ENCODE data around the gene KCNJ12. TPM values are rescaled to one million over a fixed set of nuclear protein-coding genes. Genes with fewer than 3 reads are reported as not detected.
A peak's percentile ranks its signal among the peaks of the same experiment; 100 is the strongest.
"Not testable (repeated sequence)": the region's sequence is repeated elsewhere in the genome, so short reads cannot be mapped to it uniquely, and the experiment has no call there.

The KCNJ12 gene
- total and polyA plus RNA-seq, 12 donors = 0.39 to 3.9 (median 0.97) TPM

- Histone ChIP-seq H3K4me1 (replicated peaks in 1 of 2) (no peaks in the 10 kb centered on the region), H3K4me3 (no peak overlapping the region), H3K27ac (no peak overlapping the region), H3K27me3 (no peaks in the 10 kb centered on the region), H3K9me3 (replicated peaks in 1 of 3) (no peaks in the 10 kb centered on the region), H3K36me3 (replicated peaks in 1 of 2) (no peaks in the 10 kb centered on the region)
- DNase-seq = peak in 1 of 7 donors; percentile 70
- no peak for TF ChIP-seq CTCF (IDR thresholded peaks at IDR 0.05)
- TF ChIP-seq POLR2A (IDR thresholded peaks at IDR 0.05) = no peak
- 61 to 73% (median 66%) methylated on average over 9 of the region's 10 CpGs for WGBS, 4 donors
- intact Hi-C loops (cut with DNase I) = no loop called here
Measured at GRCh38 chr17:21345236-21345635, 30.9 kb upstream of the KCNJ12 start.

- H3K36me3 ChIP-seq (replicated peaks in 1 of 2); H3K9me3 ChIP-seq (replicated peaks in 1 of 3); intact Hi-C loops (cut with DNase I); DNase-seq; H3K27me3 ChIP-seq; H3K4me3 ChIP-seq; H3K4me1 ChIP-seq (replicated peaks in 1 of 2); H3K27ac ChIP-seq: not testable (repeated sequence)
- no CpG with 5 or more reads among the region's 2 CpGs for WGBS, 4 donors
Measured at GRCh38 chr17:21346107-21346506, 30.1 kb upstream of the KCNJ12 start.

GRCh38 chr17:21346651-21347250 lies 29.4 kb upstream of the KCNJ12 start:
- WGBS, 4 donors = 52 to 68% (median 59%) methylated on average over 2 to 10 of the region's 10 CpGs
- intact Hi-C loops (cut with DNase I) = not testable (repeated sequence)

GRCh38 chr17:21347660-21348059 lies 28.5 kb upstream of the KCNJ12 start:
- DNase-seq; H3K4me3 ChIP-seq; H3K36me3 ChIP-seq (replicated peaks in 1 of 2); H3K27me3 ChIP-seq; H3K9me3 ChIP-seq (replicated peaks in 1 of 3); H3K27ac ChIP-seq; H3K4me1 ChIP-seq (replicated peaks in 1 of 2); intact Hi-C loops (cut with DNase I): not testable (repeated sequence)
- WGBS, 4 donors = 80 to 97% (median 87%) methylated on average over 1 to 6 of the region's 6 CpGs

More at GRCh38 chr17:21346651-21347250, 29.4 kb upstream of the KCNJ12 start:
- not testable (repeated sequence) for H3K27me3 ChIP-seq; H3K4me1 ChIP-seq (replicated peaks in 1 of 2); H3K27ac ChIP-seq; H3K9me3 ChIP-seq (replicated peaks in 1 of 3); H3K36me3 ChIP-seq (replicated peaks in 1 of 2); H3K4me3 ChIP-seq
- peak in 6 of 7 donors; percentile 45 to 82 (median 57) for DNase-seq

- H3K4me1 ChIP-seq (replicated peaks in 1 of 2); H3K27me3 ChIP-seq; DNase-seq; H3K27ac ChIP-seq; intact Hi-C loops (cut with DNase I); H3K4me3 ChIP-seq; H3K9me3 ChIP-seq (replicated peaks in 1 of 3); H3K36me3 ChIP-seq (replicated peaks in 1 of 2): not testable (repeated sequence)
- WGBS, 4 donors = 70 to 78% (median 74%) methylated on average over 2 to 10 of the region's 14 CpGs
Measured at GRCh38 chr17:21348081-21348925, 27.9 kb upstream of the KCNJ12 start.

- H3K4me3 ChIP-seq; H3K4me1 ChIP-seq (replicated peaks in 1 of 2); intact Hi-C loops (cut with DNase I); H3K27me3 ChIP-seq; H3K27ac ChIP-seq; H3K36me3 ChIP-seq (replicated peaks in 1 of 2); DNase-seq; H3K9me3 ChIP-seq (replicated peaks in 1 of 3): not testable (repeated sequence)
- 66 to 89% (median 74%) methylated on average over 4 to 5 of the region's 7 CpGs for WGBS, 4 donors
Measured at GRCh38 chr17:21348926-21349261, 27.3 kb upstream of the KCNJ12 start.

GRCh38 chr17:21349358-21350050 lies 26.7 kb upstream of the KCNJ12 start:
- H3K27ac ChIP-seq; H3K27me3 ChIP-seq; H3K4me3 ChIP-seq; DNase-seq; intact Hi-C loops (cut with DNase I); H3K4me1 ChIP-seq (replicated peaks in 1 of 2); H3K9me3 ChIP-seq (replicated peaks in 1 of 3); H3K36me3 ChIP-seq (replicated peaks in 1 of 2): not testable (repeated sequence)
- WGBS, 4 donors = 63 to 100% (median 75%) methylated on average over 1 to 5 of the region's 6 CpGs

- intact Hi-C loops (cut with DNase I); DNase-seq: not testable (repeated sequence)
- WGBS, 4 donors = 81 to 96% (median 92%) methylated on average over 3 to 19 of the region's 19 CpGs
Measured at GRCh38 chr17:21350495-21350894, 25.7 kb upstream of the KCNJ12 start.

More at GRCh38 chr17:21350495-21350894, 25.7 kb upstream of the KCNJ12 start:
- H3K4me1 ChIP-seq (replicated peaks in 1 of 2); H3K9me3 ChIP-seq (replicated peaks in 1 of 3); H3K27me3 ChIP-seq; H3K4me3 ChIP-seq; H3K36me3 ChIP-seq (replicated peaks in 1 of 2); H3K27ac ChIP-seq: not testable (repeated sequence)

Measured in adrenal gland (tissue), 12 donors.